Astrocyte (in vitro differentiated cells and primary cell): ENCODE measurements around the gene NME4.

Source experiments
- CTCF ChIP-seq: IDR thresholded peaks from 2 replicates; pipeline ENCODE4 v1.5.1; 2011; ENCODE audit warnings: low read depth, mild to moderate bottlenecking, inconsistent platforms, low read length, moderate library complexity; ENCODE audit not compliant: insufficient read depth
- EZH2 ChIP-seq: IDR thresholded peaks from 2 replicates; pipeline ENCODE4 v1.6.1; 2012; ENCODE audit warnings: mild to moderate bottlenecking, low read length, inconsistent platforms; ENCODE audit not compliant: insufficient read depth

- TF ChIP-seq CTCF (no peak), EZH2 (no peak)
These were observed 835 bp downstream of the NME4 start for GRCh38 chr16:397736-398332.
